Neural cell (in vitro differentiated cells): ENCODE data around the gene RITA1.

Experiments used
- EZH2 ChIP-seq: fragments of 200-600, 300-800 bp; shearing (Covaris generic), sonication (generic); IDR thresholded peaks from 2 replicates; pipeline ENCODE4 v1.6.1; 2014; ENCODE audit warnings: antibody characterized with exemption, low read length, borderline replicate concordance, mild to moderate bottlenecking; ENCODE audit not compliant: insufficient read depth, poor library complexity, severe bottlenecking
- POLR2AphosphoS5 ChIP-seq: IDR thresholded peaks from 2 replicates; pipeline ENCODE4 v1.6.1; 2012
- TF ChIP-seq, protein P1 (sequence below): fragments of 450-650 bp; IDR thresholded peaks from 2 replicates; pipeline ENCODE4 v1.5.1; 2014; ENCODE audit warnings: antibody characterized with exemption, mild to moderate bottlenecking, moderate library complexity; ENCODE audit not compliant: poor library complexity, severe bottlenecking
- TF ChIP-seq, protein P2 (sequence below): IDR thresholded peaks from 2 replicates; pipeline ENCODE4 v1.6.1; 2012; ENCODE audit warnings: borderline replicate concordance

DNA sequence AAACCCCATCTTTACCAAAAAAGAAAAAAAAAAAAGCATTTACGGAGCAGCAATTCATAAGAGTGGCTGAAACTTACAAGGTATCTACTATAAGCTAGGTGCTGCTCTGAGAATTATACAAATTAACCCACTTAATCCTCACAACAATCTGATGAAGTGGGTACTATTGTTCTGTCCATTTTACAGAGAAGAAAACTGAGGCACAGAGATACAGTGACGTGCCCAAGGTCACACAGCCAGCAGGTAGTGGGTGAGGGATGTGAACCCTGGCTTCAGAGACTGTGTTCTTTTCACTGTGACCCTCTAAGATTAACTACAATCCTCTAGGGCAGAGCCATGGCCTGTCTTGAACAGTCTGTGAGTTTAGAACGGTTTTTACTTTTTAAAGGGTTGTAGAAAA lies 3.5 kb upstream of the RITA1 start:
- TF ChIP-seq EZH2 (no peak), POLR2AphosphoS5 (no peak)
- TF ChIP-seq, protein P1, sequence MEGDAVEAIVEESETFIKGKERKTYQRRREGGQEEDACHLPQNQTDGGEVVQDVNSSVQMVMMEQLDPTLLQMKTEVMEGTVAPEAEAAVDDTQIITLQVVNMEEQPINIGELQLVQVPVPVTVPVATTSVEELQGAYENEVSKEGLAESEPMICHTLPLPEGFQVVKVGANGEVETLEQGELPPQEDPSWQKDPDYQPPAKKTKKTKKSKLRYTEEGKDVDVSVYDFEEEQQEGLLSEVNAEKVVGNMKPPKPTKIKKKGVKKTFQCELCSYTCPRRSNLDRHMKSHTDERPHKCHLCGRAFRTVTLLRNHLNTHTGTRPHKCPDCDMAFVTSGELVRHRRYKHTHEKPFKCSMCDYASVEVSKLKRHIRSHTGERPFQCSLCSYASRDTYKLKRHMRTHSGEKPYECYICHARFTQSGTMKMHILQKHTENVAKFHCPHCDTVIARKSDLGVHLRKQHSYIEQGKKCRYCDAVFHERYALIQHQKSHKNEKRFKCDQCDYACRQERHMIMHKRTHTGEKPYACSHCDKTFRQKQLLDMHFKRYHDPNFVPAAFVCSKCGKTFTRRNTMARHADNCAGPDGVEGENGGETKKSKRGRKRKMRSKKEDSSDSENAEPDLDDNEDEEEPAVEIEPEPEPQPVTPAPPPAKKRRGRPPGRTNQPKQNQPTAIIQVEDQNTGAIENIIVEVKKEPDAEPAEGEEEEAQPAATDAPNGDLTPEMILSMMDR, result no peak
- TF ChIP-seq, protein P2, sequence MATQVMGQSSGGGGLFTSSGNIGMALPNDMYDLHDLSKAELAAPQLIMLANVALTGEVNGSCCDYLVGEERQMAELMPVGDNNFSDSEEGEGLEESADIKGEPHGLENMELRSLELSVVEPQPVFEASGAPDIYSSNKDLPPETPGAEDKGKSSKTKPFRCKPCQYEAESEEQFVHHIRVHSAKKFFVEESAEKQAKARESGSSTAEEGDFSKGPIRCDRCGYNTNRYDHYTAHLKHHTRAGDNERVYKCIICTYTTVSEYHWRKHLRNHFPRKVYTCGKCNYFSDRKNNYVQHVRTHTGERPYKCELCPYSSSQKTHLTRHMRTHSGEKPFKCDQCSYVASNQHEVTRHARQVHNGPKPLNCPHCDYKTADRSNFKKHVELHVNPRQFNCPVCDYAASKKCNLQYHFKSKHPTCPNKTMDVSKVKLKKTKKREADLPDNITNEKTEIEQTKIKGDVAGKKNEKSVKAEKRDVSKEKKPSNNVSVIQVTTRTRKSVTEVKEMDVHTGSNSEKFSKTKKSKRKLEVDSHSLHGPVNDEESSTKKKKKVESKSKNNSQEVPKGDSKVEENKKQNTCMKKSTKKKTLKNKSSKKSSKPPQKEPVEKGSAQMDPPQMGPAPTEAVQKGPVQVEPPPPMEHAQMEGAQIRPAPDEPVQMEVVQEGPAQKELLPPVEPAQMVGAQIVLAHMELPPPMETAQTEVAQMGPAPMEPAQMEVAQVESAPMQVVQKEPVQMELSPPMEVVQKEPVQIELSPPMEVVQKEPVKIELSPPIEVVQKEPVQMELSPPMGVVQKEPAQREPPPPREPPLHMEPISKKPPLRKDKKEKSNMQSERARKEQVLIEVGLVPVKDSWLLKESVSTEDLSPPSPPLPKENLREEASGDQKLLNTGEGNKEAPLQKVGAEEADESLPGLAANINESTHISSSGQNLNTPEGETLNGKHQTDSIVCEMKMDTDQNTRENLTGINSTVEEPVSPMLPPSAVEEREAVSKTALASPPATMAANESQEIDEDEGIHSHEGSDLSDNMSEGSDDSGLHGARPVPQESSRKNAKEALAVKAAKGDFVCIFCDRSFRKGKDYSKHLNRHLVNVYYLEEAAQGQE, result no peak
